AG09309 (cell line): ENCODE results near the gene ALDH3A1.
A peak's percentile ranks its signal among the peaks of the same experiment; 100 is the strongest.

ENCODE experiments used
- DNase-seq: peaks from one replicate; pipeline ENCODE4 v3.0.0-alpha.2; 2010; ENCODE audit warnings: low read depth
- H3K4me3 ChIP-seq: 2 replicates; pipeline ENCODE4 v1.5.1; 2011; ENCODE audit warnings: mild to moderate bottlenecking, low read depth, low read length, moderate library complexity; ENCODE audit not compliant: control insufficient read depth
- CTCF ChIP-seq: IDR thresholded peaks from 2 replicates; pipeline ENCODE4 v1.5.1; 2011; ENCODE audit warnings: mild to moderate bottlenecking, low read depth, low read length, inconsistent platforms; ENCODE audit not compliant: insufficient read depth, control insufficient read depth; ENCODE audit errors: missing control alignments

Gene ALDH3A1

GRCh38 chr17:19746517-19746916 is 1.6 kb downstream of the ALDH3A1 start:
- TF ChIP-seq CTCF, result no peak
- H3K4me3 ChIP-seq, result no peak overlapping the region
- DNase-seq, result no peak

GRCh38 chr17:19744922-19745757 is 3.0 kb downstream of the ALDH3A1 start:
- H3K4me3 ChIP-seq, result no peak overlapping the region

GRCh38 chr17:19744492-19744891 is 3.6 kb downstream of the ALDH3A1 start:
- TF ChIP-seq CTCF, result no peak
- DNase-seq, result no peak
- H3K4me3 ChIP-seq, result no peak overlapping the region

More at GRCh38 chr17:19744922-19745757, 3.0 kb downstream of the ALDH3A1 start:
- peak; percentile 87 for TF ChIP-seq CTCF
- DNase-seq, result no peak

- no peak for DNase-seq
- no peak for TF ChIP-seq CTCF
- H3K4me3 ChIP-seq, result no peak overlapping the region
These were observed 4.7 kb downstream of the ALDH3A1 start for GRCh38 chr17:19743101-19744100.

- no peak for TF ChIP-seq CTCF
- no peak for DNase-seq
- H3K4me3 ChIP-seq, result no peak overlapping the region
These were observed 5.6 kb downstream of the ALDH3A1 start for GRCh38 chr17:19742495-19742894.

GRCh38 chr17:19741832-19742457 is 6.2 kb downstream of the ALDH3A1 start:
- H3K4me3 ChIP-seq, result no peak overlapping the region
- no peak for TF ChIP-seq CTCF
- DNase-seq, result no peak
